Measurements from ENCODE around the gene TMPRSS12. TPM values are rescaled to one million over a fixed set of nuclear protein-coding genes. Genes with fewer than 3 reads are reported as not detected.

Gene TMPRSS12
- total and polyA plus RNA-seq, 9 of the 15 experiments (the other 6 are each of a cell fraction or from before 2014, with no cell fraction given): 0.04 TPM; not detected in 8

DNA sequence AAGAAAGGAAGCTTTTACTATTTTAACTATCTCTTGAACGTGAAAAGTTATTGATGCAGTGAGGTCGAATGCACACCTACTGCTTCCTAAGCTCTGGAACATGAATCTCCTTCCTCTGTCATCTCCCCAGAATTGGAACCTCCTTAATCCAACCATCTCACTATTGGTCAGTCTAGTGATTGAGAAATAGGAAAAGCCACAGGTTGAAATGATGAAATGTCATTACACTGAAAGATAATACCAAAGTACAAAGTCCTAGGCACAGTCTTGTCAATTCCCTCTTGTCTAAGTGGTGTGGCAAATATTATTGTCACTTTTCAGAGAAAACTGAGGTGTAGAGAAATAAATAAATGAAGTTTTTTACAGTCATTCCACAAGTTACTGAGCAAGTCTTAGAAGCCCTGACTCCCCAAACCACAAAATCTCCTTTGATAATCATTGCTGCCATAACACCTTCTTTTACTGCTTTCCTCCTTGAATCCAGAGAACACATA lies 90.1 kb downstream of the TMPRSS12 start:
- peak overlapping the region; percentile 73 for H3K27ac ChIP-seq (ENCODE audit: extremely low read depth, low read depth, low read length)
- H3K4me3 ChIP-seq: no peak overlapping the region
- H3K9me1 ChIP-seq (ENCODE audit: control insufficient read depth, insufficient read depth, low read length): no peaks in the 10 kb centered on the region
- H3K4me2 ChIP-seq (ENCODE audit: insufficient read depth, low read length): peak overlapping the region; percentile 30; the same call in 1 of the 2 replicates
- in situ Hi-C loops (cut with MboI) (no loop called here), intact Hi-C loops (cut with micrococcal nuclease) (no loop called here)
- H3K4me1 ChIP-seq (replicated peaks in 1 of 2; ENCODE audit: control insufficient read depth in 2 of 2, insufficient read depth in 2 of 2, low read length in 2 of 2): peaks cover 5 to 39% of the 10 kb centered on the region in 2 experiments
- H3K27me3 ChIP-seq (ENCODE audit: control insufficient read depth in 2 of 2, insufficient read depth in 2 of 2, low read length in 2 of 2): no peaks in the 10 kb centered on the region
- H3K79me2 ChIP-seq (ENCODE audit: control insufficient read depth, insufficient read depth, low read length): peaks cover 14% of the 10 kb centered on the region
- H3K9ac ChIP-seq (ENCODE audit: insufficient read depth in 1 of 2, low read depth in 2 of 2, low read length in 2 of 2): peak overlapping the region in 1 of 2 experiments; percentile 31; a peak in 2 of 4 replicates
- ChIA-PET POLR2A (interaction anchor here (0.8 kb wide), 1 partner anchor 9 kb away, joined by 4 read pairs; no protein-coding TSS in a partner anchor), CTCF (ENCODE audit: low intra/inter-chr PET ratio) (no interaction called here)
- H3K9me3 ChIP-seq (replicated peaks; ENCODE audit: control insufficient read depth, insufficient read depth, low read depth, low read length): peaks cover 9% of the 10 kb centered on the region
- no TSS peak for BruUV-seq (replicated peaks)
- H2AFZ ChIP-seq (ENCODE audit: low read depth, low read length): no peak overlapping the region
- FAIRE-seq (no peak), DNase-seq (ENCODE audit: extremely low read depth in 1 of 4, low spot score in 3 of 4) (no peak), ATAC-seq (peak; percentile 6; the same call in 2 of the 3 replicates)
- no peaks in the 10 kb centered on the region; the same call in 2 of the 3 replicates for H3K36me3 ChIP-seq (ENCODE audit: control insufficient read depth, insufficient read depth, low read length)
- no peaks in the 10 kb centered on the region for H4K20me1 ChIP-seq (replicated peaks; ENCODE audit: control insufficient read depth, insufficient read depth, low read length)
- 14% methylated on average over 2 of the region's 2 CpGs for WGBS (ENCODE audit: insufficient coverage, low coverage, missing lambda C conversion rate)
- TF ChIP-seq ZNF274 (IDR thresholded peaks at IDR 0.05; ENCODE audit: borderline replicate concordance, low read depth, low read length) (no peak), SMAD4 (CRISPR knock-in tag; conservative IDR thresholded peaks at IDR 0.05) (no peak), NR2C2 (CRISPR knock-in tag; IDR thresholded peaks at IDR 0.05) (no peak), NR2C2 (tag; IDR thresholded peaks at IDR 0.05) (no peak), PHB (CRISPR knock-in tag; IDR thresholded peaks at IDR 0.05) (no peak), CEBPG (CRISPR knock-in tag; IDR thresholded peaks at IDR 0.05) (0 out of 2 replicates have a peak, but pooled peaks have one; percentile 12), CEBPG (tag; conservative IDR thresholded peaks at IDR 0.05 in 1 of 2, IDR thresholded peaks at IDR 0.05 in 1 of 2) (peak; percentile 73 to 87), ZNF217 (CRISPR knock-in tag; IDR thresholded peaks at IDR 0.05) (no peak), MNT (conservative IDR thresholded peaks at IDR 0.05) (0 out of 4 replicates have a peak, but pooled peaks of 1 of the 2 experiments have one; percentile 2), HMBOX1 (IDR thresholded peaks at IDR 0.05) (peak; percentile 14; the same call in 1 of the 2 replicates), NFYB (IDR thresholded peaks at IDR 0.05; ENCODE audit: extremely low read depth, insufficient read length) (no peak), ATF3 (IDR thresholded peaks at IDR 0.05) (peak; percentile 19; the same call in 1 of the 2 replicates), ATF3 (CRISPR knock-in tag; conservative IDR thresholded peaks at IDR 0.05) (no peak), MEIS2 (IDR thresholded peaks at IDR 0.05; ENCODE audit: partially characterized antibody) (peak; percentile 39)
